IMR-90 (cell line): ENCODE measurements around the gene GALNT6. TPM values are rescaled to one million over a fixed set of nuclear protein-coding genes. Genes with fewer than 3 reads are reported as not detected.

Experiments used
- ATAC-seq: fragments of 200-7000 bp; cut with Tn5 transposase; 2 replicates; pipeline ENCODE4 v1.9.1; 2020; ENCODE audit warnings: low read depth, mild to moderate bottlenecking, moderate library complexity
- BruUV-seq: library from RNA; stranded (reverse); fragments of 400-500 nt; replicated peaks from 2 replicates; lab custom pipeline; 2021; lab: Mats Ljungman, UMichigan
- CTCF ChIA-PET: fragments of 300-600 bp; formaldehyde crosslinking; extraction: SDS; loops from one replicate; lab custom pipeline; 2021; ENCODE audit warnings: antibody characterized with exemption; lab: Yijun Ruan, JAX
- POLR2A ChIA-PET: fragments of 300-600 bp; sonication (Branson Sonifier 250); formaldehyde crosslinking; loops from one replicate; lab custom pipeline; 2022; ENCODE audit warnings: antibody characterized with exemption; ENCODE audit not compliant: unreplicated experiment; lab: Charles Lee
- DNase-seq: peaks from one replicate; pipeline ENCODE4 v3.0.0; 2013
- H2AFZ ChIP-seq: replicated peaks from 2 replicates; pipeline ENCODE3; 2013; ENCODE audit warnings: low read length, mild to moderate bottlenecking; ENCODE audit not compliant: poor library complexity
- H2AK5ac ChIP-seq: 2 replicates; pipeline ENCODE4 v1.6.1; 2013; ENCODE audit warnings: low read depth, low read length, inconsistent platforms
- H2AK9ac ChIP-seq: replicated peaks from 2 replicates; pipeline ENCODE3; 2013; ENCODE audit warnings: mild to moderate bottlenecking, low read depth, low read length, moderate library complexity; ENCODE audit not compliant: poor library complexity
- H2BK120ac ChIP-seq: 2 replicates; pipeline ENCODE4 v1.6.1; 2013; ENCODE audit warnings: low read depth, low read length, inconsistent platforms
- H2BK15ac ChIP-seq: 3 replicates; pipeline ENCODE4 v1.6.1; 2013; ENCODE audit warnings: low read depth, low read length, inconsistent platforms
- H2BK20ac ChIP-seq: 2 replicates; pipeline ENCODE4 v1.6.1; 2013; ENCODE audit warnings: low read depth, mild to moderate bottlenecking, inconsistent platforms, low read length, moderate library complexity
- H2BK5ac ChIP-seq: 2 replicates; pipeline ENCODE4 v1.6.1; 2013; ENCODE audit warnings: mild to moderate bottlenecking, low read depth, low read length, inconsistent platforms; ENCODE audit not compliant: poor library complexity, severe bottlenecking
- H3K14ac ChIP-seq: replicated peaks from 2 replicates; pipeline ENCODE4 v1.6.1; 2013; ENCODE audit warnings: low read depth, low read length, inconsistent platforms
- H3K18ac ChIP-seq: 2 replicates; pipeline ENCODE4 v1.6.1; 2013; ENCODE audit warnings: low read depth, low read length, control low read depth
- H3K23ac ChIP-seq: 2 replicates; pipeline ENCODE4 v1.6.1; 2013; ENCODE audit warnings: low read depth, low read length, inconsistent platforms
- H3K27ac ChIP-seq: 2 replicates; pipeline ENCODE4 v1.5.1; 2013; ENCODE audit warnings: mild to moderate bottlenecking, control low read depth, low read length; ENCODE audit not compliant: insufficient read depth
- H3K27me3 ChIP-seq: 2 replicates; pipeline ENCODE4 v1.6.1; 2013; ENCODE audit warnings: low read length; ENCODE audit not compliant: control insufficient read depth, insufficient read depth
- H3K36me3 ChIP-seq: 2 replicates; pipeline ENCODE4 v1.6.1; 2013; ENCODE audit warnings: low read length, mixed read lengths; ENCODE audit not compliant: control insufficient read depth, insufficient read depth
- H3K4ac ChIP-seq: 2 replicates; pipeline ENCODE4 v1.6.1; 2013; ENCODE audit warnings: low read depth, low read length, inconsistent platforms
- H3K4me1 ChIP-seq: 2 replicates; pipeline ENCODE4 v1.6.1; 2013; ENCODE audit warnings: low read length, mixed read lengths; ENCODE audit not compliant: control insufficient read depth, insufficient read depth
- H3K4me2 ChIP-seq: 2 replicates; pipeline ENCODE4 v1.6.1; 2013; ENCODE audit warnings: low read depth, mild to moderate bottlenecking, control low read depth, low read length, moderate library complexity
- H3K4me3 ChIP-seq: 2 replicates; pipeline ENCODE4 v1.5.1; 2013; ENCODE audit warnings: low read depth, mild to moderate bottlenecking, control low read depth, low read length, moderate library complexity; ENCODE audit not compliant: insufficient read depth
- H3K56ac ChIP-seq: 2 replicates; pipeline ENCODE4 v1.6.1; 2013; ENCODE audit warnings: low read length, inconsistent platforms; ENCODE audit not compliant: insufficient read depth; ENCODE audit errors: extremely low read depth
- H3K79me1 ChIP-seq, 2 experiments: 2 replicates each; pipeline ENCODE4 v1.6.1; 2013; ENCODE audit warnings: low read length in 2 of 2, inconsistent platforms in 1 of 2, low read depth in 1 of 2
- H3K9ac ChIP-seq: 2 replicates; pipeline ENCODE4 v1.6.1; 2013; ENCODE audit warnings: low read depth, low read length, control low read depth
- H3K9me1 ChIP-seq: 2 replicates; pipeline ENCODE4 v1.6.1; 2013; ENCODE audit warnings: low read length, inconsistent platforms; ENCODE audit not compliant: insufficient read depth
- H3K9me3 ChIP-seq: 2 replicates; pipeline ENCODE4 v1.6.1; 2013; ENCODE audit warnings: low read length; ENCODE audit not compliant: control insufficient read depth, insufficient read depth
- H4K20me1 ChIP-seq: 2 replicates; pipeline ENCODE4 v1.6.1; 2013; ENCODE audit warnings: low read length, inconsistent platforms; ENCODE audit not compliant: insufficient read depth
- H4K5ac ChIP-seq: 2 replicates; pipeline ENCODE4 v1.6.1; 2013; ENCODE audit warnings: mild to moderate bottlenecking, low read depth, low read length, control low read depth
- H4K8ac ChIP-seq, 2 experiments: 2 replicates each; pipeline ENCODE4 v1.6.1; 2013; ENCODE audit warnings: low read depth in 2 of 2, low read length in 2 of 2, control low read depth in 1 of 2, inconsistent platforms in 1 of 2
- H4K91ac ChIP-seq: 2 replicates; pipeline ENCODE4 v1.6.1; 2013; ENCODE audit warnings: low read depth, low read length, inconsistent platforms; ENCODE audit not compliant: insufficient read depth
- CHD1 ChIP-seq: IDR thresholded peaks from 2 replicates; pipeline ENCODE4 v1.6.1; 2012; ENCODE audit warnings: low read depth, low read length, improper control_type of control experiment
- CTCF ChIP-seq: conservative IDR thresholded peaks from 2 replicates; pipeline ENCODE4 v1.5.1; 2012; ENCODE audit warnings: mild to moderate bottlenecking, low read depth, low read length, improper control_type of control experiment
- ELK1 ChIP-seq: fragments of 150-350 bp; IDR thresholded peaks from 2 replicates; pipeline ENCODE4 v1.6.1; 2016; ENCODE audit warnings: low read depth, mild to moderate bottlenecking, low read length, moderate library complexity, borderline replicate concordance
- MAZ ChIP-seq: IDR thresholded peaks from 2 replicates; pipeline ENCODE4 v1.6.1; 2012; ENCODE audit warnings: low read depth, mild to moderate bottlenecking, low read length, improper control_type of control experiment, moderate library complexity, borderline replicate concordance
- POLR2A ChIP-seq: IDR thresholded peaks from 2 replicates; pipeline ENCODE4 v1.6.1; 2012; ENCODE audit warnings: mild to moderate bottlenecking, low read depth, low read length
- RFX5 ChIP-seq: IDR thresholded peaks from 2 replicates; pipeline ENCODE4 v1.8.0; 2012; ENCODE audit warnings: low read depth, mild to moderate bottlenecking, low read length, moderate library complexity
- WGBS, 2 experiments: methylation state at CpG; one replicate each; pipeline versions ENCODE4 v1.1.5 to v1.1.7; 2013; ENCODE audit warnings: missing lambda C conversion rate in 2 of 2; ENCODE audit not compliant: insufficient read length in 1 of 2; ENCODE audit errors: extremely low coverage in 2 of 2; 5-methylcytosine and 5-hydroxymethylcytosine counted together
- dilution Hi-C: fragments of 300-500 bp; cut with HindIII; formaldehyde crosslinking; loops from one replicate; pipeline ENCODE4 v1.14.3; 2018; ENCODE audit warnings: low sequenced_read_pairs; ENCODE audit not compliant: unreplicated experiment
- in situ Hi-C: fragments of 300-500 bp; cut with MboI; formaldehyde crosslinking; loops from 3 replicates; pipeline ENCODE4 v1.14.3; 2019; ENCODE audit warnings: low sequenced_read_pairs, inconsistent platforms, mixed read lengths
- intact Hi-C: fragments of 100-400 bp; cut with micrococcal nuclease; formaldehyde crosslinking; loops from 2 replicates; pipeline ENCODE4 v1.10.0; 2022
- polyA plus RNA-seq, 3 experiments: library from polyadenylated mRNA; depleted of rRNA; stranded (reverse); fragments of >200 nt; gene quantifications; 2 replicates each; pipeline ENCODE4 v1.2.3, GENCODE V29; 2012; ENCODE audit warnings: low replicate concordance in 1 of 3
- total RNA-seq: library from RNA; depleted of rRNA; stranded (reverse); fragments of >200 nt; gene quantifications from 2 replicates; pipeline ENCODE4 v1.2.3, GENCODE V29; 2012

Gene GALNT6
- total and polyA plus RNA-seq, 2 of the 4 experiments (the other 2 are of a cell fraction): 17.1 to 23.7 TPM

- Histone ChIP-seq H2BK5ac (no peak overlapping the region), H4K5ac (no peak overlapping the region), H3K9me3 (no peaks in the 10 kb centered on the region), H3K9me1 (no peaks in the 10 kb centered on the region), H4K91ac (no peak overlapping the region), H3K36me3 (no peaks in the 10 kb centered on the region), H4K20me1 (no peaks in the 10 kb centered on the region), H2AK5ac (no peak overlapping the region), H2AK9ac (no peak overlapping the region), H3K56ac (no peak overlapping the region), H2AFZ (no peak overlapping the region), H3K18ac (no peak overlapping the region), H3K4me1 (no peaks in the 10 kb centered on the region), H3K4me2 (no peak overlapping the region), H3K4me3 (no peak overlapping the region), H3K14ac (no peak overlapping the region), H3K4ac (no peak overlapping the region), H4K8ac (no peak overlapping the region), H2BK120ac (no peak overlapping the region), H3K27ac (no peak overlapping the region), H2BK20ac (no peak overlapping the region), H3K79me1 (no peaks in the 10 kb centered on the region), H3K9ac (no peak overlapping the region), H2BK15ac (no peak overlapping the region), H3K27me3 (no peaks in the 10 kb centered on the region; the same call in 1 of the 2 replicates), H3K23ac (no peak overlapping the region)
- WGBS, 2 experiments: no CpG with 5 or more reads among the region's 4 CpGs
- TF ChIP-seq POLR2A (no peak), CHD1 (no peak), ELK1 (no peak), RFX5 (no peak), CTCF (no peak), MAZ (no peak)
- POLR2A ChIA-PET: no interaction called here
- CTCF ChIA-PET: no interaction called here
- ATAC-seq (no peak), DNase-seq (no peak)
- in situ Hi-C loops: no loop called here
- dilution Hi-C loops: no loop called here
- no TSS peak for BruUV-seq
- intact Hi-C loops: no loop called here
Measured at GRCh38 chr12:51407604-51408003, 16.4 kb upstream of the GALNT6 start.
